H1 (cell line): Measurements from ENCODE around the gene OR2K2. TPM values are rescaled to one million over a fixed set of nuclear protein-coding genes. Genes with fewer than 3 reads are reported as not detected.

ENCODE experiments used
- CTCF ChIA-PET: fragments of 300-600 bp; sonication (Branson Sonifier 250); formaldehyde crosslinking; loops from one replicate; lab custom pipeline; 2021; ENCODE audit not compliant: partially characterized antibody; lab: Charles Lee
- POLR2A ChIA-PET: fragments of 300-600 bp; sonication (Branson Sonifier 250); formaldehyde crosslinking; loops from one replicate; lab custom pipeline; 2021; ENCODE audit warnings: inconsistent platforms; ENCODE audit not compliant: partially characterized antibody; lab: Charles Lee
- DNase-seq, 2 experiments: peaks; one replicate each; pipeline versions ENCODE4 v3.0.0 to v3.0.0-alpha.2; 2010 to 2022; ENCODE audit warnings: low spot score in 2 of 2, low read depth in 1 of 2, mixed read lengths in 1 of 2
- FAIRE-seq: peaks from 2 replicates; lab custom pipeline; 2011; peaks lifted over from hg19 to GRCh38; lab: Jason Lieb, UNC
- H2AFZ ChIP-seq: 2 replicates; pipeline ENCODE4 v1.8.1; 2012; ENCODE audit warnings: low read length, inconsistent platforms
- H2AK5ac ChIP-seq: 2 replicates; pipeline ENCODE4 v1.6.1; 2013; ENCODE audit warnings: low read depth, low read length
- H2BK120ac ChIP-seq: replicated peaks from 2 replicates; pipeline ENCODE3; 2013; ENCODE audit warnings: low read depth, low read length, inconsistent platforms
- H2BK12ac ChIP-seq: 2 replicates; pipeline ENCODE4 v1.6.1; 2013; ENCODE audit warnings: low read depth, low read length
- H2BK15ac ChIP-seq: 2 replicates; pipeline ENCODE4 v1.6.1; 2013; ENCODE audit warnings: low read length
- H2BK20ac ChIP-seq: 2 replicates; pipeline ENCODE4 v1.6.1; 2013; ENCODE audit warnings: low read length
- H2BK5ac ChIP-seq: 2 replicates; pipeline ENCODE4 v1.6.1; 2013; ENCODE audit warnings: low read depth, low read length
- H3K14ac ChIP-seq: 2 replicates; pipeline ENCODE4 v1.6.1; 2013; ENCODE audit warnings: inconsistent platforms; ENCODE audit not compliant: insufficient read length
- H3K18ac ChIP-seq: 2 replicates; pipeline ENCODE4 v1.6.1; 2013; ENCODE audit warnings: low read length; ENCODE audit errors: extremely low read depth
- H3K23ac ChIP-seq: 2 replicates; pipeline ENCODE4 v1.6.1; 2013; ENCODE audit warnings: inconsistent platforms; ENCODE audit not compliant: insufficient read length
- H3K23me2 ChIP-seq: 2 replicates; pipeline ENCODE4 v1.6.1; 2013; ENCODE audit warnings: low read depth, low read length
- H3K27ac ChIP-seq: 2 replicates; pipeline ENCODE4 v1.6.1; 2011; ENCODE audit warnings: low read depth, low read length, inconsistent platforms
- H3K27me3 ChIP-seq, 4 experiments: replicated peaks in 1 of 4; 1 replicate in 1 of 4; 2 replicates in 3 of 4; pipeline versions ENCODE4 v1.6.1 to v1.8.1; 2011 to 2013; ENCODE audit warnings: low read length in 3 of 4, mild to moderate bottlenecking in 3 of 4, inconsistent platforms in 2 of 4, mixed read lengths in 2 of 4, moderate library complexity in 1 of 4; ENCODE audit not compliant: control insufficient read depth in 3 of 4, insufficient read depth in 3 of 4; ENCODE audit errors: extremely low read depth in 1 of 4
- H3K36me3 ChIP-seq, 4 experiments: 2 replicates each; pipeline versions ENCODE4 v1.6.1 to v1.8.1; 2011 to 2013; ENCODE audit warnings: mild to moderate bottlenecking in 4 of 4, low read length in 3 of 4, moderate library complexity in 2 of 4, control low read depth in 1 of 4, inconsistent platforms in 1 of 4; ENCODE audit not compliant: insufficient read depth in 4 of 4, control insufficient read depth in 2 of 4
- H3K4ac ChIP-seq: replicated peaks from 2 replicates; pipeline ENCODE3; 2013; ENCODE audit warnings: low read length, low read depth, mixed read lengths, inconsistent platforms; ENCODE audit not compliant: insufficient read length
- H3K4me1 ChIP-seq, 4 experiments: replicated peaks in 1 of 4; 1 replicate in 1 of 4; 2 replicates in 3 of 4; pipeline versions ENCODE4 v1.6.1 to v1.8.1; 2011 to 2013; ENCODE audit warnings: low read length in 3 of 4, inconsistent platforms in 2 of 4, mixed read lengths in 1 of 4; ENCODE audit not compliant: insufficient read depth in 4 of 4, control insufficient read depth in 3 of 4
- H3K4me2 ChIP-seq, 2 experiments: 2 replicates each; pipeline versions ENCODE4 v1.6.1 to v1.8.1; 2011 to 2013; ENCODE audit warnings: low read depth in 2 of 2, low read length in 2 of 2, control low read depth in 1 of 2, inconsistent platforms in 1 of 2, mild to moderate bottlenecking in 1 of 2; ENCODE audit not compliant: insufficient read depth in 1 of 2
- H3K4me3 ChIP-seq, 4 experiments: fragments of 200-600, 300-600 bp in 1 of 4; sonication (generic), shearing (Covaris generic), sonication (Bioruptor Twin) in 1 of 4; 2 replicates each; pipeline versions ENCODE4 v1.5.1 to v1.8.1; 2011 to 2016; ENCODE audit warnings: low read length in 4 of 4, low read depth in 3 of 4, control low read depth in 2 of 4, inconsistent platforms in 2 of 4, mild to moderate bottlenecking in 2 of 4, mixed read lengths in 1 of 4, moderate library complexity in 1 of 4; ENCODE audit not compliant: insufficient read depth in 2 of 4; ENCODE audit errors: extremely low read depth in 1 of 4
- H3K56ac ChIP-seq: replicated peaks from 2 replicates; pipeline ENCODE3; 2013; ENCODE audit warnings: low read depth, mild to moderate bottlenecking, mixed read lengths, low read length, inconsistent platforms; ENCODE audit not compliant: insufficient read length
- H3K79me1 ChIP-seq: 2 replicates; pipeline ENCODE4 v1.6.1; 2013; ENCODE audit warnings: low read depth, low read length, control low read depth
- H3K79me2 ChIP-seq, 2 experiments: 2 replicates each; pipeline versions ENCODE4 v1.6.1 to v1.8.1; 2012 to 2013; ENCODE audit warnings: low read length in 2 of 2, mild to moderate bottlenecking in 2 of 2, inconsistent platforms in 1 of 2; ENCODE audit not compliant: insufficient read depth in 2 of 2, control insufficient read depth in 1 of 2
- H3K9ac ChIP-seq, 4 experiments: replicated peaks in 1 of 4; 1 replicate in 1 of 4; 2 replicates in 3 of 4; pipeline versions ENCODE4 v1.6.1 to v1.8.1; 2011 to 2013; ENCODE audit warnings: low read depth in 3 of 4, low read length in 3 of 4, control low read depth in 2 of 4, mild to moderate bottlenecking in 2 of 4, moderate library complexity in 2 of 4, inconsistent platforms in 1 of 4; ENCODE audit errors: extremely low read depth in 1 of 4
- H3K9me3 ChIP-seq, 2 experiments: 2 replicates each; pipeline versions ENCODE4 v1.6.1 to v1.8.1; 2012 to 2013; ENCODE audit warnings: mild to moderate bottlenecking in 2 of 2, moderate library complexity in 2 of 2, control low read depth in 1 of 2, inconsistent platforms in 1 of 2, low read depth in 1 of 2, low read length in 1 of 2, mixed read lengths in 1 of 2; ENCODE audit not compliant: insufficient read depth in 2 of 2
- H4K20me1 ChIP-seq, 2 experiments: replicated peaks in 1 of 2; 2 replicates each; pipeline versions ENCODE3 to v1.8.1; 2011 to 2013; ENCODE audit warnings: inconsistent platforms in 2 of 2, low read length in 2 of 2, mild to moderate bottlenecking in 1 of 2; ENCODE audit not compliant: insufficient read depth in 2 of 2, control insufficient read depth in 1 of 2
- H4K5ac ChIP-seq: 2 replicates; pipeline ENCODE4 v1.6.1; 2013; ENCODE audit warnings: low read length, low read depth, mixed read lengths, inconsistent platforms; ENCODE audit not compliant: insufficient read length
- H4K8ac ChIP-seq: 2 replicates; pipeline ENCODE4 v1.8.0; 2013; ENCODE audit warnings: mild to moderate bottlenecking, moderate library complexity, low read length, inconsistent platforms; ENCODE audit not compliant: insufficient read depth; ENCODE audit errors: extremely low read depth
- H4K91ac ChIP-seq: replicated peaks from 2 replicates; pipeline ENCODE3; 2013; ENCODE audit warnings: low read length, mixed read lengths, inconsistent platforms; ENCODE audit not compliant: insufficient read length
- NRF1 ChIP-seq: IDR thresholded peaks from 2 replicates; pipeline ENCODE4 v1.6.1; 2011; ENCODE audit warnings: mild to moderate bottlenecking, low read depth, low read length, improper control_type of control experiment
- SIN3A ChIP-seq, 2 experiments: IDR thresholded peaks in 1 of 2; conservative IDR thresholded peaks in 1 of 2; 2 replicates each; pipeline ENCODE4 v1.6.1; 2011 to 2012; ENCODE audit warnings: low read length in 2 of 2, improper control_type of control experiment in 1 of 2, low read depth in 1 of 2, mild to moderate bottlenecking in 1 of 2
- SIRT6 ChIP-seq: IDR thresholded peaks from one replicate; pipeline ENCODE4 v1.7.1; 2012; ENCODE audit warnings: low read length, inconsistent platforms
- SP4 ChIP-seq: IDR thresholded peaks from 2 replicates; pipeline ENCODE4 v1.6.1; 2012; ENCODE audit warnings: low read length, inconsistent platforms
- YY1 ChIP-seq: IDR thresholded peaks from 2 replicates; pipeline ENCODE4 v1.6.1; 2011; ENCODE audit warnings: low read depth, mild to moderate bottlenecking, low read length
- WGBS, 2 experiments: shearing (Covaris generic) in 1 of 2; methylation state at CpG; one replicate each; pipeline versions ENCODE4 v1.1.6 to v1.1.7; 2013 to 2015; ENCODE audit warnings: low lambda C conversion rate in 2 of 2, mixed read lengths in 2 of 2, inconsistent platforms in 1 of 2, low coverage in 1 of 2, missing lambda C conversion rate in 1 of 2; ENCODE audit not compliant: insufficient replicate concordance in 2 of 2, insufficient coverage in 1 of 2, insufficient read length in 1 of 2; ENCODE audit errors: extremely low coverage in 1 of 2, missing lambda C conversion rate in 1 of 2; 5-methylcytosine and 5-hydroxymethylcytosine counted together
- polyA plus RNA-seq, 7 experiments: library from polyadenylated mRNA; depleted of rRNA in 3 of 7; stranded (reverse) in 5 of 7; unstranded in 2 of 7; fragments of >200 nt in 5 of 7; fragments of 200-250 nt in 2 of 7; gene quantifications; 1 replicate in 5 of 7; 2 replicates in 1 of 7; 4 replicates in 1 of 7; pipeline versions ENCODE4 v1.2.1 to v1.2.3, GENCODE V29; 2011 to 2013; ENCODE audit warnings: missing spikeins in 2 of 7, mixed read lengths in 2 of 7
- total RNA-seq: library from RNA; stranded (reverse); fragmentation: NEBNext Ultra II Directional; extraction: Animal tissue kit (Norgen Biotek cat#: 25700); gene quantifications from 2 replicates; pipeline ENCODE4 v1.2.1, GENCODE V29; 2021
- TF ChIP-seq, protein P1 (sequence below): IDR thresholded peaks from 2 replicates; pipeline ENCODE4 v1.6.1; 2011; ENCODE audit warnings: low read length, improper control_type of control experiment

OR2K2 gene
- total and polyA plus RNA-seq, 2 of the 8 experiments (the other 6 are each of a cell fraction or from before 2014, with no cell fraction given): not detected

DNA sequence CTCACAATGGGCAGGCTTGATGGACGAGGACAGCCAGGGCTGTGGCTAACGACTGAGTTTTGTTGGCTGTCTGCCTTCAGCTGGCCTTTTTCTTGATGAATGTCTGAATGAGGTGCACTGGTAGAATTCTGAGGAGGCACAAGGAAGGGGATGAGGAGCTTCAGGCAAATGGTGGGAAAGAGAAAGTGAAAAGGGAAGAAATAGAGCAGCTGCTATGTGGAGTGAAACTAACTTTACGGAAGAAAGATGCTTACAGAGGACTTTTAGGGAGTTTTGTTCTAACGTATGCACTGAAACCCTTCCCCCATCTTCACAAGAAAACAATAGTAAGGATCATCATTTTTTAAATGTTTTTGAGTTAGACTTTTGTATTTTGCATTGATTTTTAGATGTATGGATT lies 45.3 kb downstream of the OR2K2 start:
- H3K4me2 ChIP-seq: no peak overlapping the region
- H3K36me3 ChIP-seq: no peaks in the 10 kb centered on the region
- H3K4me3 ChIP-seq: no peak overlapping the region
- H3K56ac ChIP-seq: no peak overlapping the region
- H3K4ac ChIP-seq: no peak overlapping the region
- no peaks in the 10 kb centered on the region for H3K4me1 ChIP-seq
- H2BK120ac ChIP-seq: no peak overlapping the region
- no peak overlapping the region for H4K91ac ChIP-seq
- POLR2A ChIA-PET: no interaction called here
- no peak overlapping the region for H2BK15ac ChIP-seq
- H3K9ac ChIP-seq: no peak overlapping the region
- DNase-seq (no peak), FAIRE-seq (no peak)
- H2AFZ ChIP-seq: 0 out of 2 replicates have a peak overlapping the region, but pooled peaks have one; percentile 17
- H4K8ac ChIP-seq: no peak overlapping the region
- no peaks in the 10 kb centered on the region for H3K27me3 ChIP-seq
- H2BK20ac ChIP-seq: no peak overlapping the region
- no peak overlapping the region for H3K23ac ChIP-seq
- H3K18ac ChIP-seq: no peak overlapping the region
- H3K9me3 ChIP-seq: no peaks in the 10 kb centered on the region
- 84% methylated on average over 4 of the region's 4 CpGs; no CpG with 5 or more reads in 1 of the 2 experiments for WGBS, 2 experiments
- H3K79me2 ChIP-seq: no peaks in the 10 kb centered on the region
- no peaks in the 10 kb centered on the region for H4K20me1 ChIP-seq
- H3K27ac ChIP-seq: no peak overlapping the region
- no peaks in the 10 kb centered on the region; the same call in none of the 2 replicates for H3K23me2 ChIP-seq
- H2AK5ac ChIP-seq: no peak overlapping the region
- CTCF ChIA-PET: no interaction called here
- no peak overlapping the region for H2BK5ac ChIP-seq
- no peaks in the 10 kb centered on the region for H3K79me1 ChIP-seq
- H3K14ac ChIP-seq: no peak overlapping the region
- H4K5ac ChIP-seq: no peak overlapping the region
- H2BK12ac ChIP-seq: no peak overlapping the region
- no peak for TF ChIP-seq SIRT6
- TF ChIP-seq, protein P1, sequence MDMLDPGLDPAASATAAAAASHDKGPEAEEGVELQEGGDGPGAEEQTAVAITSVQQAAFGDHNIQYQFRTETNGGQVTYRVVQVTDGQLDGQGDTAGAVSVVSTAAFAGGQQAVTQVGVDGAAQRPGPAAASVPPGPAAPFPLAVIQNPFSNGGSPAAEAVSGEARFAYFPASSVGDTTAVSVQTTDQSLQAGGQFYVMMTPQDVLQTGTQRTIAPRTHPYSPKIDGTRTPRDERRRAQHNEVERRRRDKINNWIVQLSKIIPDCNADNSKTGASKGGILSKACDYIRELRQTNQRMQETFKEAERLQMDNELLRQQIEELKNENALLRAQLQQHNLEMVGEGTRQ: no peak
- no peak for TF ChIP-seq SP4
- TF ChIP-seq SIN3A (conservative IDR thresholded peaks at IDR 0.05 in 1 of 2, IDR thresholded peaks at IDR 0.05 in 1 of 2; ENCODE audit: low read depth in 1 of 2, low read length in 2 of 2): no peak
- no peak for TF ChIP-seq YY1
- no peak for TF ChIP-seq NRF1
